ENCODE measurements around the gene RHOV. TPM values are rescaled to one million over a fixed set of nuclear protein-coding genes. Genes with fewer than 3 reads are reported as not detected.
A peak's percentile ranks its signal among the peaks of the same experiment; 100 is the strongest.

Gene RHOV
- total RNA-seq, 2 experiments from 2014 or later = 0.22 TPM; not detected in 1

GRCh38 chr15:40912478-40912877 is 38.4 kb upstream of the RHOV start:
- H3K27ac Mint-ChIP-seq = no peak overlapping the region
- H3K36me3 Mint-ChIP-seq (ENCODE audit: low read depth) = no peaks in the 10 kb centered on the region
- H3K27me3 Mint-ChIP-seq (ENCODE audit: low read depth) = no peaks in the 10 kb centered on the region
- no peak for DNase-seq
- H3K9me3 Mint-ChIP-seq = no peaks in the 10 kb centered on the region
- H3K4me3 Mint-ChIP-seq = no peak overlapping the region
- intact Hi-C loops (cut with micrococcal nuclease) = no loop called here
- peaks cover 5% of the 10 kb centered on the region for H3K4me1 Mint-ChIP-seq (ENCODE audit: low read depth)
- CTCF ChIA-PET = interaction anchor here (1.4 kb wide), 2 partner anchors 18 to 110 kb away, joined by 3 read pairs; no protein-coding TSS in a partner anchor

- CTCF ChIA-PET = interaction anchor here (0.6 to 1.4 kb wide), 4 partner anchors 19 to 389 kb away, joined by 3 to 4 read pairs (median 3); no protein-coding TSS in a partner anchor
- H3K27ac Mint-ChIP-seq = no peak overlapping the region
These were observed 37.7 kb upstream of the RHOV start for GRCh38 chr15:40911693-40912092.

GRCh38 chr15:40911141-40911540 is 37.1 kb upstream of the RHOV start:
- Mint-ChIP-seq H3K4me1 (ENCODE audit: low read depth) (peaks cover 9% of the 10 kb centered on the region), H3K27me3 (ENCODE audit: low read depth) (no peaks in the 10 kb centered on the region), H3K36me3 (ENCODE audit: low read depth) (no peaks in the 10 kb centered on the region), H3K9me3 (no peaks in the 10 kb centered on the region), H3K27ac (no peak overlapping the region), H3K4me3 (no peak overlapping the region)
- intact Hi-C loops (cut with micrococcal nuclease) = no loop called here
- no peak for DNase-seq
- CTCF ChIA-PET = interaction anchor here (1.4 kb wide), 1 partner anchor 111 kb away, joined by 3 read pairs; no protein-coding TSS in a partner anchor

More at GRCh38 chr15:40911693-40912092, 37.7 kb upstream of the RHOV start:
- H3K36me3 Mint-ChIP-seq (ENCODE audit: low read depth) = no peaks in the 10 kb centered on the region
- intact Hi-C loops (cut with micrococcal nuclease) = no loop called here
- no peak overlapping the region for H3K4me3 Mint-ChIP-seq
- no peak for DNase-seq
- H3K4me1 Mint-ChIP-seq (ENCODE audit: low read depth) = peaks cover 9% of the 10 kb centered on the region
- no peaks in the 10 kb centered on the region for H3K27me3 Mint-ChIP-seq (ENCODE audit: low read depth)
- H3K9me3 Mint-ChIP-seq = no peaks in the 10 kb centered on the region

GRCh38 chr15:40909662-40910630 is 35.9 kb upstream of the RHOV start:
- no peak overlapping the region for H3K4me3 Mint-ChIP-seq
- no peaks in the 10 kb centered on the region for H3K36me3 Mint-ChIP-seq (ENCODE audit: low read depth)
- DNase-seq = no peak
- intact Hi-C loops (cut with micrococcal nuclease) = loop anchor here (5.0 kb wide), 1 partner anchor 372 kb away; no protein-coding TSS in a partner anchor
- H3K9me3 Mint-ChIP-seq = no peaks in the 10 kb centered on the region
- CTCF ChIA-PET = interaction anchor here (0.6 to 5.2 kb wide), 3 partner anchors 20 to 126 kb away, joined by 3 to 34 read pairs (median 6); partner anchors contain the start of gene DLL4
- no peaks in the 10 kb centered on the region for H3K27me3 Mint-ChIP-seq (ENCODE audit: low read depth)
- no peak overlapping the region for H3K27ac Mint-ChIP-seq
- peaks cover 9% of the 10 kb centered on the region for H3K4me1 Mint-ChIP-seq (ENCODE audit: low read depth)

DNA sequence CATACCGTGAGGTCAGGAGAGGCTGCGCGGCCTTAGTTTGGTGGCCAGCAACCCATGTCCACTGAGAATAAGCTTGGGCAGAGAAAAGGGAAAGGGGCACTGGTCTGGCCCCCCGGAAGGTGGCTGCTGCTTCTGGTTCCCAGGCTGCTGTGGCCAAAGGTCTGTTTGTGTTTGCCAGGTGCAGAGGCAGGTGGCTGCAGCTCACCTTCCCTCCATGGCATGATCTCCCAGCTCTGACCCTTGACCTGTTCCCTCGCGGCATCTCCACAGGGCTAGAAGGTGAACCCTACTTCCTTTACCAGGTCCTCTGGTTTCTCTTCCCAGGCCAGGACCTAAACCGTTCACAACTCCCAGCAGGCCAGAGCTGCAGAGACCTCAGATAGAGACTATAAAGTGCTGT is 34.1 kb upstream of the RHOV start:
- H3K9me3 Mint-ChIP-seq = no peaks in the 10 kb centered on the region

DNA sequence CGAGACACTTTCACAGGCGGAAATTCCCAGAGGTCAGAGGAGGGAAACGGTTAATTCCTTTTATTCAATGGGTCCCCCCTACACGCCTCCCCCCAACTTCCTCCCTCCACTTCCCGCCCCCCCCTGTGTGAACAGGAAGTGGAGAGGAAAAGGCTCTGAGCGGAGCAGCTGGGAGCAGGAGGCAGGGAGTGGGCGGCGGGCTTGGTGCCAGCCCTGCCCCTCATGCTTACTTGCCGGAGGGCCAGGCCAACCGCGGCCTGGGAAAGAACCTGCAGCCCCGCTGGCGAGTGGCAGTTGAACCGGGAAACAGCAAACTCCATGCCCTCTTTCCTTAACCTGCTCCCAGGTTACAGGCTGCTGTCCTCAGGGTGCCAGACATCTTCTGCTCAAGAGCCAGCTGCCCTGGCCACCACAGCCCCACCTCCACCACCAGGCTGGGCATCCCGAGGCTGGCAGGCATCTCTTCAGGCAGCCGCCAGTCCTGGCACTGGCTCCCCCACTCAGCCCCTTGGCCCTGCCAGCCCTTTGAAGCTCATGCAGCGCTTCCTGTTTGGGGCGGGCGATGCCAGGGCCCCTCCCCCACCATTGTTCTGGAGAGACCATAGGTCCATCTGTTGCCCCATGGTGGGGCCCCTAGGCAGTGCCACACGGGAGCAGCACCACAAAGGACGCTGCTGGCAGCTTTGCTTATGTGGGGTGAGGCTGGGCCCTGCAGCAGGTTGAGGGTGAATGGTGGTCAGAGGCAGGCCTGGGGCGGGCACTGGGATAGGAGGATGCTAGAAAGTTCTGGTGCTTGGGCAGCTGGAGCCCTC is 33.2 kb upstream of the RHOV start:
- intact Hi-C loops (cut with micrococcal nuclease) = loop anchor here (1.0 to 5.0 kb wide), 3 partner anchors 21 to 425 kb away; partner anchors contain the start of genes NUSAP1 and OIP5
- no peaks in the 10 kb centered on the region for H3K27me3 Mint-ChIP-seq (ENCODE audit: low read depth)

More for the DNA sequence above, 34.1 kb upstream of the RHOV start:
- intact Hi-C loops (cut with micrococcal nuclease) = loop anchor here (5.0 kb wide), 1 partner anchor 374 kb away; no protein-coding TSS in a partner anchor
- CTCF ChIA-PET = interaction anchor here (0.7 to 15.7 kb wide), 10 partner anchors 9 to 277 kb away, joined by 3 to 393 read pairs (median 43); partner anchors contain the start of genes DLL4 and VPS18
- Mint-ChIP-seq H3K4me3 (no peak overlapping the region), H3K27ac (peak overlapping the region; percentile 50), H3K4me1 (ENCODE audit: low read depth) (peaks cover 16% of the 10 kb centered on the region), H3K36me3 (ENCODE audit: low read depth) (peaks cover 5% of the 10 kb centered on the region), H3K27me3 (ENCODE audit: low read depth) (no peaks in the 10 kb centered on the region)
- no peak for DNase-seq

GRCh38 chr15:40906091-40906990 is 32.3 kb upstream of the RHOV start:
- Mint-ChIP-seq H3K36me3 (ENCODE audit: low read depth) (peaks cover 5% of the 10 kb centered on the region), H3K27me3 (ENCODE audit: low read depth) (no peaks in the 10 kb centered on the region), H3K9me3 (no peaks in the 10 kb centered on the region), H3K27ac (peak overlapping the region; percentile 24), H3K4me1 (ENCODE audit: low read depth) (peaks cover 21% of the 10 kb centered on the region), H3K4me3 (peak overlapping the region; percentile 73)
- intact Hi-C loops (cut with micrococcal nuclease) = loop anchor here (1.0 to 5.0 kb wide), 2 partner anchors 376 to 426 kb away; partner anchors contain the start of genes NUSAP1 and OIP5
- CTCF ChIA-PET = interaction anchor here (0.5 to 15.7 kb wide), 26 partner anchors 10 to 290 kb away, joined by 3 to 393 read pairs (median 4); partner anchors contain the start of genes CHAC1, DLL4 and VPS18
- DNase-seq = peak; percentile 87

More for the DNA sequence above, 33.2 kb upstream of the RHOV start:
- Mint-ChIP-seq H3K36me3 (ENCODE audit: low read depth) (peaks cover 5% of the 10 kb centered on the region), H3K4me3 (peak overlapping the region; percentile 73), H3K27ac (peak overlapping the region; percentile 81), H3K9me3 (no peaks in the 10 kb centered on the region), H3K4me1 (ENCODE audit: low read depth) (peaks cover 21% of the 10 kb centered on the region)
- CTCF ChIA-PET = interaction anchor here (0.5 to 15.7 kb wide), 23 partner anchors 10 to 324 kb away, joined by 3 to 393 read pairs (median 4); partner anchors contain the start of genes CHAC1, CHP1, DLL4 and VPS18
- DNase-seq = peak; percentile 75

DNA sequence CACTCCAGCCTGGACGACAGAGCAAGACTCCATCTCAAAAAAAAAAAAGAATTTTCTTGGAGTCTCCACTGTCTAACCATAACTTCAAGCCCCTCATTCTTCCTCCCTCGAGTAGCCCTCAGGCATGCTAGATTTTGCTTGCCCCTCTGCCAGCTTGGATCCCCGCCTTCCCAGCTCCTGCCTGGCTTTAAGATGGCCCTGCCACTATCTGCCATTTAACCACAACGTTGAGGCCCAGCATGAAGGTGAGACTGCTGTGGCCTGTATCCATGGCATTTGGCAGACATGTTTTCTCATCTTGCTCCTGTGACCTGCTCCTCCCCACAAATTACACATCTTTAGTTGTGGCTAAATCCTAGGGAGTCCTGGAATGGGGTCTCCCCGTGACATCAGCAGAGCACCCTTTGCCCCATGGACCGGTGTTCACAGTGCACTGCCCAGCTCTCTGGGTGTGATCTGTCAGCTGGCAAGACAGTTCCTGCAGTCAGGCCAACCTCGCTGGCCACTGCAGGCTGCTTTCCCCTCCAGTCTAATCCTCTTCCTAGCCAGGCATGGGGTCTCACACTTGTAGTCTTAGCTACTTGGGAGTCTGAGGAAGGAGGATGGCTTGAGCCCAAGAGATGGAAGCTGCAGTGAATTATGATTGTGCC is 30.6 kb upstream of the RHOV start:
- H3K4me1 Mint-ChIP-seq (ENCODE audit: low read depth) = peaks cover 23% of the 10 kb centered on the region
- H3K4me3 Mint-ChIP-seq = no peak overlapping the region
- H3K9me3 Mint-ChIP-seq = no peaks in the 10 kb centered on the region
- H3K27me3 Mint-ChIP-seq (ENCODE audit: low read depth) = no peaks in the 10 kb centered on the region
- CTCF ChIA-PET = interaction anchor here (0.6 to 15.7 kb wide), 36 partner anchors 9 to 790 kb away, joined by 3 to 393 read pairs (median 4); partner anchors contain the start of genes CHAC1, CHP1, DLL4 and EXD1
- no peak overlapping the region for H3K27ac Mint-ChIP-seq
- H3K36me3 Mint-ChIP-seq (ENCODE audit: low read depth) = peaks cover 8% of the 10 kb centered on the region
- intact Hi-C loops (cut with micrococcal nuclease) = loop anchor here (1.0 to 5.0 kb wide), 5 partner anchors 36 to 378 kb away; partner anchors contain the start of gene CHAC1
- DNase-seq = no peak

- Mint-ChIP-seq H3K4me1 (ENCODE audit: low read depth) (peaks cover 21% of the 10 kb centered on the region), H3K4me3 (no peak overlapping the region), H3K9me3 (no peaks in the 10 kb centered on the region), H3K27me3 (ENCODE audit: low read depth) (no peaks in the 10 kb centered on the region), H3K27ac (no peak overlapping the region), H3K36me3 (ENCODE audit: low read depth) (peaks cover 13% of the 10 kb centered on the region)
- CTCF ChIA-PET = interaction anchor here (0.6 to 15.7 kb wide), 22 partner anchors 8 to 343 kb away, joined by 3 to 393 read pairs (median 5); partner anchors contain the start of genes CCDC32, DLL4, RHOV and VPS18
- DNase-seq = no peak
- intact Hi-C loops (cut with micrococcal nuclease) = no loop called here
These were observed 28.8 kb upstream of the RHOV start for GRCh38 chr15:40902605-40903561.

All from activated naive CD4-positive, alpha-beta T cell treated with anti-CD3 and anti-CD28 coated beads for 36 hours (primary cell).